Lung (tissue), 12 donors: ENCODE results near the gene CTNNB1. TPM values are rescaled to one million over a fixed set of nuclear protein-coding genes. Genes with fewer than 3 reads are reported as not detected.

ENCODE experiments used
- ATAC-seq: fragments of 200-7000 bp; cut with Tn5 transposase; one replicate; pipeline ENCODE4 v1.9.1; 2020; ENCODE audit warnings: moderate number of reproducible peaks; ENCODE audit not compliant: insufficient read depth, low FRiP score
- DNase-seq, 3 donors: peaks; one replicate each; pipeline ENCODE4 v3.0.0-alpha.2; 2013 to 2017
- H3K27ac ChIP-seq, 2 donors: one replicate each; pipeline ENCODE4 v1.5.1; 2013; ENCODE audit warnings: mild to moderate bottlenecking in 2 of 2, moderate library complexity in 2 of 2, control low read depth in 1 of 2, inconsistent platforms in 1 of 2, low read depth in 1 of 2, low read length in 1 of 2
- H3K27me3 ChIP-seq, 3 donors: one replicate each; pipeline ENCODE4 v1.5.1; 2013; ENCODE audit warnings: low read length in 2 of 3; ENCODE audit not compliant: control insufficient read depth in 3 of 3, insufficient read depth in 3 of 3
- H3K36me3 ChIP-seq, 4 donors: one replicate each; pipeline ENCODE4 v1.5.1; 2013; ENCODE audit warnings: low read length in 4 of 4, mild to moderate bottlenecking in 1 of 4, moderate library complexity in 1 of 4; ENCODE audit not compliant: control insufficient read depth in 4 of 4, insufficient read depth in 4 of 4
- H3K4me1 ChIP-seq, 5 donors: one replicate each; pipeline ENCODE4 v1.5.1; 2013; ENCODE audit warnings: low read length in 5 of 5, mild to moderate bottlenecking in 2 of 5, moderate library complexity in 1 of 5; ENCODE audit not compliant: control insufficient read depth in 5 of 5, insufficient read depth in 5 of 5
- H3K4me3 ChIP-seq: one replicate; pipeline ENCODE4 v1.5.1; 2013; ENCODE audit warnings: mild to moderate bottlenecking, control low read depth, moderate library complexity
- H3K9ac ChIP-seq, 2 donors: one replicate each; pipeline ENCODE4 v1.5.1; 2013; ENCODE audit warnings: low read length in 2 of 2, control low read depth in 1 of 2; ENCODE audit not compliant: insufficient read depth in 1 of 2
- H3K9me3 ChIP-seq, 4 donors: one replicate each; pipeline ENCODE4 v1.5.1; 2013; ENCODE audit warnings: low read length in 3 of 4, mild to moderate bottlenecking in 1 of 4, moderate library complexity in 1 of 4; ENCODE audit not compliant: control insufficient read depth in 4 of 4, insufficient read depth in 3 of 4
- CTCF ChIP-seq: IDR thresholded peaks from 2 replicates; pipeline ENCODE4 v1.5.1; 2012; ENCODE audit warnings: mild to moderate bottlenecking; ENCODE audit errors: control extremely low read depth, extremely low read depth
- WGBS, 2 donors: extraction: QIAGEN DNeasy Blood & Tissue Kit; methylation state at CpG; one replicate each; pipeline ENCODE4 v1.1.7; 2013; 5-methylcytosine and 5-hydroxymethylcytosine counted together
- polyA plus RNA-seq, 2 donors: library from polyadenylated mRNA; stranded (reverse); fragments of 200-250 nt; gene quantifications; one replicate each; pipeline ENCODE4 v1.2.1, GENCODE V29; 2013
- total RNA-seq, 2 donors: library from RNA; depleted of rRNA in 1 of 2; stranded (reverse); fragments of >200 nt in 1 of 2; gene quantifications; one replicate each; pipeline ENCODE4 v1.2.1, GENCODE V29; 2014 to 2021
- donor health status: control.
- donor health status: control.
- donor health status: Bipolar disorder and iron deficiency.
- donor health status: healthy.
- donor health status: DM: yes; HTN: yes; CAD: no.

Gene CTNNB1
- total and polyA plus RNA-seq, 4 donors, result 90.3 to 631 (median 315) TPM

- no peak overlapping the region for H3K4me3 ChIP-seq
- DNase-seq (peak in 1 of 3 donors; percentile 46), ATAC-seq (no peak)
- H3K9ac ChIP-seq, result no peak overlapping the region
- no peak overlapping the region for H3K27ac ChIP-seq
- H3K36me3 ChIP-seq, result peaks cover 13 to 18% (median 16%) of the 10 kb centered on the region in 4 donors
- peaks cover 5 to 38% (median 10%) of the 10 kb centered on the region in 5 donors for H3K4me1 ChIP-seq
- H3K27me3 ChIP-seq, result no peaks in the 10 kb centered on the region
- no peaks in the 10 kb centered on the region for H3K9me3 ChIP-seq
- TF ChIP-seq CTCF, result no peak
- 73 to 80% methylated on average over 7 of the region's 7 CpGs for WGBS, 2 donors
Measured at GRCh38 chr3:41220906-41221677, 21.8 kb downstream of the CTNNB1 start.

GRCh38 chr3:41222012-41222411 is 22.7 kb downstream of the CTNNB1 start:
- 37 to 38% methylated on average over 2 of the region's 2 CpGs for WGBS, 2 donors
- H3K36me3 ChIP-seq, result peaks cover 18 to 26% (median 20%) of the 10 kb centered on the region in 4 donors
- TF ChIP-seq CTCF, result no peak
- no peak overlapping the region for H3K27ac ChIP-seq
- H3K9me3 ChIP-seq, result no peaks in the 10 kb centered on the region
- no peak overlapping the region for H3K9ac ChIP-seq
- DNase-seq (no peak), ATAC-seq (peak; percentile 47)
- H3K27me3 ChIP-seq, result no peaks in the 10 kb centered on the region
- H3K4me3 ChIP-seq, result no peak overlapping the region
- H3K4me1 ChIP-seq, result peaks cover 5 to 36% (median 10%) of the 10 kb centered on the region in 5 donors

- H3K9me3 ChIP-seq, result no peaks in the 10 kb centered on the region
- no peak overlapping the region for H3K27ac ChIP-seq
- H3K27me3 ChIP-seq, result no peaks in the 10 kb centered on the region
- H3K36me3 ChIP-seq, result peaks cover 20 to 29% (median 24%) of the 10 kb centered on the region in 4 donors
- WGBS, 2 donors, result 66 to 77% methylated on average over 3 of the region's 3 CpGs
- DNase-seq (no peak), ATAC-seq (no peak)
- no peak overlapping the region for H3K4me3 ChIP-seq
- H3K4me1 ChIP-seq, result peaks cover 5 to 36% (median 10%) of the 10 kb centered on the region in 5 donors
- H3K9ac ChIP-seq, result no peak overlapping the region
- TF ChIP-seq CTCF, result no peak
Measured at GRCh38 chr3:41222501-41222900, 23.2 kb downstream of the CTNNB1 start.

- no peak for DNase-seq
- Histone ChIP-seq H3K9me3 (no peaks in the 10 kb centered on the region), H3K36me3 (peaks cover 21 to 31% (median 25%) of the 10 kb centered on the region in 4 donors), H3K4me3 (no peak overlapping the region), H3K9ac (no peak overlapping the region), H3K27me3 (no peaks in the 10 kb centered on the region), H3K4me1 (peaks cover 5 to 36% (median 10%) of the 10 kb centered on the region in 5 donors), H3K27ac (no peak overlapping the region)
- no peak for ATAC-seq
- TF ChIP-seq CTCF, result no peak
- WGBS, 2 donors, result 37 to 50% methylated on average over 2 of the region's 2 CpGs
Measured at GRCh38 chr3:41223078-41223477, 23.8 kb downstream of the CTNNB1 start.
